ENCODE results near the gene TRPM1. TPM values are rescaled to one million over a fixed set of nuclear protein-coding genes. Genes with fewer than 3 reads are reported as not detected.

TRPM1 gene
- total RNA-seq, 3 donors from 2014 or later: not detected

GRCh38 chr15:31037731-31038477, 63.6 kb downstream of the TRPM1 start:
- no peak for ATAC-seq
- peaks cover 5% of the 10 kb centered on the region for H3K27me3 Mint-ChIP-seq (ENCODE audit: low read depth)

GRCh38 chr15:31036783-31037182, 64.7 kb downstream of the TRPM1 start:
- H3K27me3 Mint-ChIP-seq (ENCODE audit: low read depth): peaks cover 3% of the 10 kb centered on the region
- no peak overlapping the region for H3K4me3 Mint-ChIP-seq
- no peaks in the 10 kb centered on the region for H3K36me3 Mint-ChIP-seq (ENCODE audit: insufficient read depth)
- no peak for ATAC-seq
- no peaks in the 10 kb centered on the region for H3K9me3 Mint-ChIP-seq
- H3K4me1 Mint-ChIP-seq (ENCODE audit: low read depth): no peaks in the 10 kb centered on the region
- no peak for DNase-seq

More at GRCh38 chr15:31037731-31038477, 63.6 kb downstream of the TRPM1 start:
- Mint-ChIP-seq H3K9me3 (no peaks in the 10 kb centered on the region), H3K36me3 (ENCODE audit: insufficient read depth) (no peaks in the 10 kb centered on the region), H3K4me3 (no peak overlapping the region), H3K4me1 (ENCODE audit: low read depth) (no peaks in the 10 kb centered on the region)
- DNase-seq: no peak

- Mint-ChIP-seq H3K27me3 (ENCODE audit: low read depth) (peaks cover 2% of the 10 kb centered on the region), H3K4me1 (ENCODE audit: low read depth) (no peaks in the 10 kb centered on the region)
- no peak for DNase-seq
These were observed 65.9 kb downstream of the TRPM1 start for GRCh38 chr15:31035610-31036009.

GRCh38 chr15:31034152-31034551, 67.4 kb downstream of the TRPM1 start:
- ATAC-seq: no peak
- DNase-seq: no peak
- Mint-ChIP-seq H3K4me1 (ENCODE audit: low read depth) (no peaks in the 10 kb centered on the region), H3K9me3 (no peaks in the 10 kb centered on the region), H3K36me3 (ENCODE audit: insufficient read depth) (no peaks in the 10 kb centered on the region), H3K4me3 (no peak overlapping the region), H3K27me3 (ENCODE audit: low read depth) (no peaks in the 10 kb centered on the region)

More at GRCh38 chr15:31035610-31036009, 65.9 kb downstream of the TRPM1 start:
- Mint-ChIP-seq H3K9me3 (no peaks in the 10 kb centered on the region), H3K4me3 (no peak overlapping the region), H3K36me3 (ENCODE audit: insufficient read depth) (no peaks in the 10 kb centered on the region)
- ATAC-seq: no peak

- DNase-seq: no peak
- H3K27me3 Mint-ChIP-seq (ENCODE audit: low read depth): no peaks in the 10 kb centered on the region
- no peaks in the 10 kb centered on the region for H3K9me3 Mint-ChIP-seq
- H3K4me3 Mint-ChIP-seq: no peak overlapping the region
- no peak for ATAC-seq
- no peaks in the 10 kb centered on the region for H3K4me1 Mint-ChIP-seq (ENCODE audit: low read depth)
- H3K36me3 Mint-ChIP-seq (ENCODE audit: insufficient read depth): no peaks in the 10 kb centered on the region
These were observed 68.6 kb downstream of the TRPM1 start for GRCh38 chr15:31032961-31033371.

- Mint-ChIP-seq H3K4me1 (ENCODE audit: low read depth) (no peaks in the 10 kb centered on the region), H3K27me3 (ENCODE audit: low read depth) (no peaks in the 10 kb centered on the region), H3K4me3 (no peak overlapping the region), H3K36me3 (ENCODE audit: insufficient read depth) (no peaks in the 10 kb centered on the region), H3K9me3 (no peaks in the 10 kb centered on the region)
- no peak for ATAC-seq
- no peak for DNase-seq
These were observed 70.0 kb downstream of the TRPM1 start for GRCh38 chr15:31031471-31032067.

GRCh38 chr15:31027910-31028578, 73.5 kb downstream of the TRPM1 start:
- Mint-ChIP-seq H3K4me1 (ENCODE audit: low read depth) (peaks cover 2% of the 10 kb centered on the region), H3K9me3 (no peaks in the 10 kb centered on the region), H3K27me3 (ENCODE audit: low read depth) (peaks cover 5% of the 10 kb centered on the region), H3K36me3 (ENCODE audit: insufficient read depth) (no peaks in the 10 kb centered on the region), H3K4me3 (no peak overlapping the region)
- ATAC-seq: no peak
- DNase-seq: no peak

GRCh38 chr15:31025996-31026395, 75.5 kb downstream of the TRPM1 start:
- Mint-ChIP-seq H3K4me3 (no peak overlapping the region), H3K4me1 (ENCODE audit: low read depth) (peaks cover 3% of the 10 kb centered on the region), H3K36me3 (ENCODE audit: insufficient read depth) (no peaks in the 10 kb centered on the region), H3K9me3 (no peaks in the 10 kb centered on the region), H3K27me3 (ENCODE audit: low read depth) (peaks cover 7% of the 10 kb centered on the region)
- DNase-seq (no peak), ATAC-seq (no peak)

GRCh38 chr15:31024979-31025378, 76.5 kb downstream of the TRPM1 start:
- ATAC-seq (no peak), DNase-seq (no peak)
- Mint-ChIP-seq H3K36me3 (ENCODE audit: insufficient read depth) (no peaks in the 10 kb centered on the region), H3K4me1 (ENCODE audit: low read depth) (peaks cover 3% of the 10 kb centered on the region), H3K27me3 (ENCODE audit: low read depth) (peaks cover 7% of the 10 kb centered on the region), H3K9me3 (no peaks in the 10 kb centered on the region), H3K4me3 (no peak overlapping the region)

- Mint-ChIP-seq H3K4me1 (ENCODE audit: low read depth) (peaks cover 3% of the 10 kb centered on the region), H3K27me3 (ENCODE audit: low read depth) (peaks cover 7% of the 10 kb centered on the region), H3K36me3 (ENCODE audit: insufficient read depth) (no peaks in the 10 kb centered on the region), H3K4me3 (no peak overlapping the region), H3K9me3 (no peaks in the 10 kb centered on the region)
- DNase-seq (no peak), ATAC-seq (no peak)
These were observed 77.2 kb downstream of the TRPM1 start for GRCh38 chr15:31024330-31024729.

GRCh38 chr15:31023841-31024240, 77.7 kb downstream of the TRPM1 start:
- H3K36me3 Mint-ChIP-seq (ENCODE audit: insufficient read depth): no peaks in the 10 kb centered on the region
- H3K9me3 Mint-ChIP-seq: no peaks in the 10 kb centered on the region
- peaks cover 7% of the 10 kb centered on the region for H3K27me3 Mint-ChIP-seq (ENCODE audit: low read depth)
- peaks cover 3% of the 10 kb centered on the region for H3K4me1 Mint-ChIP-seq (ENCODE audit: low read depth)
- ATAC-seq (no peak), DNase-seq (no peak)
- no peak overlapping the region for H3K4me3 Mint-ChIP-seq

- H3K4me1 Mint-ChIP-seq (ENCODE audit: low read depth): peaks cover 3% of the 10 kb centered on the region
- H3K4me3 Mint-ChIP-seq: no peak overlapping the region
- H3K9me3 Mint-ChIP-seq: no peaks in the 10 kb centered on the region
- no peaks in the 10 kb centered on the region for H3K36me3 Mint-ChIP-seq (ENCODE audit: insufficient read depth)
- no peak for ATAC-seq
- DNase-seq: no peak
- H3K27me3 Mint-ChIP-seq (ENCODE audit: low read depth): peaks cover 8% of the 10 kb centered on the region
These were observed 80.4 kb downstream of the TRPM1 start for GRCh38 chr15:31021067-31021665.

GRCh38 chr15:31020542-31020941, 81.0 kb downstream of the TRPM1 start:
- H3K9me3 Mint-ChIP-seq: no peaks in the 10 kb centered on the region
- ATAC-seq (no peak), DNase-seq (no peak)
- no peaks in the 10 kb centered on the region for H3K36me3 Mint-ChIP-seq (ENCODE audit: insufficient read depth)
- no peak overlapping the region for H3K4me3 Mint-ChIP-seq
- peaks cover 8% of the 10 kb centered on the region for H3K27me3 Mint-ChIP-seq (ENCODE audit: low read depth)
- H3K4me1 Mint-ChIP-seq (ENCODE audit: low read depth): peaks cover 3% of the 10 kb centered on the region

- Mint-ChIP-seq H3K27me3 (ENCODE audit: low read depth) (peaks cover 5% of the 10 kb centered on the region), H3K36me3 (ENCODE audit: insufficient read depth) (no peaks in the 10 kb centered on the region)
These were observed 81.5 kb downstream of the TRPM1 start for GRCh38 chr15:31019986-31020385.

More at GRCh38 chr15:31019986-31020385, 81.5 kb downstream of the TRPM1 start:
- DNase-seq (no peak), ATAC-seq (no peak)
- no peaks in the 10 kb centered on the region for H3K9me3 Mint-ChIP-seq
- peaks cover 6% of the 10 kb centered on the region for H3K4me1 Mint-ChIP-seq (ENCODE audit: low read depth)
- no peak overlapping the region for H3K4me3 Mint-ChIP-seq

Data from activated T-cell treated with anti-CD3 and anti-CD28 coated beads, Interleukin-2, amount 50 U/mL, for 4 hours (primary cell).